Measurements from ENCODE around the gene ARFGAP1.

- TF ChIP-seq CTCF (conservative IDR thresholded peaks at IDR 0.05; ENCODE audit: low read length) (no peak), EZH2phosphoT487 (IDR thresholded peaks at IDR 0.05; ENCODE audit: borderline replicate concordance) (no peak)
Measured at GRCh38 chr20:63320041-63320511, 47.5 kb downstream of the ARFGAP1 start.
